DOHH2 (cell line): Measurements from ENCODE around the gene ACSL5.

ENCODE experiments used
- H3F3A ChIP-seq: fragments of 200-600 bp; sonication (generic), shearing (Covaris generic); 2 replicates; pipeline ENCODE4 v1.6.0; 2016; ENCODE audit warnings: antibody characterized with exemption, mild to moderate bottlenecking; ENCODE audit not compliant: control insufficient read depth, insufficient read depth
- H3K27ac ChIP-seq: fragments of 200-600 bp; sonication (generic); 2 replicates; pipeline ENCODE4 v1.5.1; 2014; ENCODE audit warnings: low read depth, mild to moderate bottlenecking, low read length, moderate library complexity
- H3K27me3 ChIP-seq: fragments of 200-600 bp; sonication (generic); 2 replicates; pipeline ENCODE4 v1.6.1; 2014; ENCODE audit warnings: mild to moderate bottlenecking, low read length, mixed read lengths; ENCODE audit not compliant: control insufficient read depth
- H3K36me3 ChIP-seq: fragments of 200-600 bp; sonication (generic); 2 replicates; pipeline ENCODE4 v1.6.1; 2014; ENCODE audit warnings: mild to moderate bottlenecking, low read length, moderate library complexity, mixed read lengths; ENCODE audit not compliant: control insufficient read depth
- H3K4me1 ChIP-seq: fragments of 200-600 bp; sonication (generic); 2 replicates; pipeline ENCODE4 v1.6.1; 2014; ENCODE audit warnings: mild to moderate bottlenecking, low read length, mixed read lengths; ENCODE audit not compliant: control insufficient read depth
- H3K4me2 ChIP-seq: fragments of 200-600 bp; sonication (generic); 2 replicates; pipeline ENCODE4 v1.6.0; 2014; ENCODE audit warnings: mild to moderate bottlenecking, low read length, moderate library complexity
- H3K4me3 ChIP-seq: fragments of 200-600 bp; sonication (generic); 2 replicates; pipeline ENCODE4 v1.5.1; 2014; ENCODE audit warnings: mild to moderate bottlenecking, low read length, mixed read lengths
- H3K79me2 ChIP-seq: fragments of 200-600 bp; sonication (generic); 2 replicates; pipeline ENCODE4 v1.6.1; 2014; ENCODE audit warnings: mild to moderate bottlenecking, low read length, mixed read lengths; ENCODE audit not compliant: control insufficient read depth
- H3K9me2 ChIP-seq: fragments of 200-600 bp; sonication (generic); replicated peaks from 2 replicates; pipeline ENCODE4 v1.6.1; 2014; ENCODE audit warnings: mild to moderate bottlenecking, low read length, mixed read lengths; ENCODE audit not compliant: control insufficient read depth
- H3K9me3 ChIP-seq: fragments of 200-600 bp; sonication (generic); 2 replicates; pipeline ENCODE4 v1.6.1; 2014; ENCODE audit warnings: antibody characterized with exemption, low read length, mixed read lengths; ENCODE audit not compliant: control insufficient read depth, insufficient read depth
- H4K20me1 ChIP-seq: fragments of 200-600 bp; sonication (generic); 2 replicates; pipeline ENCODE4 v1.6.0; 2014; ENCODE audit warnings: low read depth, mild to moderate bottlenecking, antibody characterized with exemption, low read length, moderate library complexity; ENCODE audit not compliant: control insufficient read depth, insufficient read depth
- EZH2phosphoT487 ChIP-seq: fragments of 200-600 bp; sonication (generic); IDR thresholded peaks from 2 replicates; pipeline ENCODE4 v1.6.1; 2017; ENCODE audit warnings: borderline replicate concordance, mild to moderate bottlenecking, antibody characterized with exemption, low read length, moderate library complexity, mixed read lengths
- TF ChIP-seq, protein P1 (sequence below): fragments of 200-600 bp; sonication (generic); IDR thresholded peaks from one replicate; pipeline ENCODE4 v1.5.1; 2014; ENCODE audit warnings: antibody characterized with exemption, mild to moderate bottlenecking, low read depth, low read length; ENCODE audit not compliant: poor library complexity, severe bottlenecking

Gene ACSL5

DNA sequence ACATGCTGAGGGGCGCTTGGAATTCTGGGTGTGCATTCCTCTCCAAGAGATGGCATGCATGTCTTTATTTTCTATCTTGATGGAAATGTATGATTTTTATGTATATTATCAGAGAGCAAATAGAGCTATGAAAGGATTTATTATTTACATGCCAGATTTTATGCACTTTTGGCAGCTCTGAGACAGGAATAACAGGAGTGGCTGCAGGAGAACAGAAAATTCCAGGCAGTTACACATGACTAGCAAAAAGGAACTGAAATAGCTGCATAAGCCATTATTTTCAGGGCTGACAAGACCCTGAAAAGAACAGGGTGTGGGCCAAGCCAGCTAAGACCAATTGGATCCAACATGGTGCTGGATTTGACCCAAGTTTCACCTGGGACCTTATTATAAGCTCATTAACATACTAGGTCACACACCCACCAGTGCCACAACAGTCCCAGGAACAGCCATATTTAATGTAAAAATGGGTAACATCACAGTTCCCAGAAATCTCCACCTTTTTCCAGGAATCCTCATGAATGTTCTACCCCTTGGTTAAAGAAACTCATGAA, 43.2 kb upstream of the ACSL5 start:
- no peak overlapping the region for H3K27ac ChIP-seq
- TF ChIP-seq, protein P1, sequence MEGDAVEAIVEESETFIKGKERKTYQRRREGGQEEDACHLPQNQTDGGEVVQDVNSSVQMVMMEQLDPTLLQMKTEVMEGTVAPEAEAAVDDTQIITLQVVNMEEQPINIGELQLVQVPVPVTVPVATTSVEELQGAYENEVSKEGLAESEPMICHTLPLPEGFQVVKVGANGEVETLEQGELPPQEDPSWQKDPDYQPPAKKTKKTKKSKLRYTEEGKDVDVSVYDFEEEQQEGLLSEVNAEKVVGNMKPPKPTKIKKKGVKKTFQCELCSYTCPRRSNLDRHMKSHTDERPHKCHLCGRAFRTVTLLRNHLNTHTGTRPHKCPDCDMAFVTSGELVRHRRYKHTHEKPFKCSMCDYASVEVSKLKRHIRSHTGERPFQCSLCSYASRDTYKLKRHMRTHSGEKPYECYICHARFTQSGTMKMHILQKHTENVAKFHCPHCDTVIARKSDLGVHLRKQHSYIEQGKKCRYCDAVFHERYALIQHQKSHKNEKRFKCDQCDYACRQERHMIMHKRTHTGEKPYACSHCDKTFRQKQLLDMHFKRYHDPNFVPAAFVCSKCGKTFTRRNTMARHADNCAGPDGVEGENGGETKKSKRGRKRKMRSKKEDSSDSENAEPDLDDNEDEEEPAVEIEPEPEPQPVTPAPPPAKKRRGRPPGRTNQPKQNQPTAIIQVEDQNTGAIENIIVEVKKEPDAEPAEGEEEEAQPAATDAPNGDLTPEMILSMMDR: no peak
- no peak for TF ChIP-seq EZH2phosphoT487
- no peaks in the 10 kb centered on the region for H3K4me1 ChIP-seq
- H3K4me2 ChIP-seq: no peak overlapping the region
- no peaks in the 10 kb centered on the region for H4K20me1 ChIP-seq
- no peaks in the 10 kb centered on the region for H3K9me2 ChIP-seq
- no peaks in the 10 kb centered on the region for H3K9me3 ChIP-seq
- H3K27me3 ChIP-seq: peaks cover 15% of the 10 kb centered on the region
- no peak overlapping the region for H3K4me3 ChIP-seq
- H3F3A ChIP-seq: no peaks in the 10 kb centered on the region
- no peaks in the 10 kb centered on the region for H3K79me2 ChIP-seq
- H3K36me3 ChIP-seq: no peaks in the 10 kb centered on the region

DNA sequence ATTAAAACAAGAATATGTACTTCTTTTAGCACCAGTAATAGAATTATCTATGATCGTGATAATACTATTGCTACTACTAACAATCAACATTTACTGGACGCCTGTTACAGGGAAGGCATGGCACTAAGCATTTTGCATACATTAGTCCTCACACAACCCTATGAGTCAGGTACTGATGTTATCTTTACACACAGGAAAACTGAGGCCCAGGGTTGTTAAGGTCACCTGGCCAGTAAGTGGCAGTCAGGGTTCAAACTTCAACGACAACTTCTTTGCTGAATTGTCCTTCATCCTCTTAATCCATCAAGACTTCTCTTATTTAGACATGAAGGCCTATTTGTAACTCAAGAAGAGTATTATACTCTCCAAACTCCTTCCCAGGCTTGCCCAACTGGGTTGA, 41.9 kb upstream of the ACSL5 start:
- Histone ChIP-seq H3K9me2 (no peaks in the 10 kb centered on the region), H3F3A (no peaks in the 10 kb centered on the region), H3K9me3 (no peaks in the 10 kb centered on the region), H3K4me1 (no peaks in the 10 kb centered on the region), H3K27ac (no peak overlapping the region), H3K79me2 (no peaks in the 10 kb centered on the region), H4K20me1 (no peaks in the 10 kb centered on the region), H3K4me2 (no peak overlapping the region), H3K4me3 (no peak overlapping the region), H3K36me3 (no peaks in the 10 kb centered on the region), H3K27me3 (peaks cover 18% of the 10 kb centered on the region)
- TF ChIP-seq, protein P1: no peak
- TF ChIP-seq EZH2phosphoT487: no peak

DNA sequence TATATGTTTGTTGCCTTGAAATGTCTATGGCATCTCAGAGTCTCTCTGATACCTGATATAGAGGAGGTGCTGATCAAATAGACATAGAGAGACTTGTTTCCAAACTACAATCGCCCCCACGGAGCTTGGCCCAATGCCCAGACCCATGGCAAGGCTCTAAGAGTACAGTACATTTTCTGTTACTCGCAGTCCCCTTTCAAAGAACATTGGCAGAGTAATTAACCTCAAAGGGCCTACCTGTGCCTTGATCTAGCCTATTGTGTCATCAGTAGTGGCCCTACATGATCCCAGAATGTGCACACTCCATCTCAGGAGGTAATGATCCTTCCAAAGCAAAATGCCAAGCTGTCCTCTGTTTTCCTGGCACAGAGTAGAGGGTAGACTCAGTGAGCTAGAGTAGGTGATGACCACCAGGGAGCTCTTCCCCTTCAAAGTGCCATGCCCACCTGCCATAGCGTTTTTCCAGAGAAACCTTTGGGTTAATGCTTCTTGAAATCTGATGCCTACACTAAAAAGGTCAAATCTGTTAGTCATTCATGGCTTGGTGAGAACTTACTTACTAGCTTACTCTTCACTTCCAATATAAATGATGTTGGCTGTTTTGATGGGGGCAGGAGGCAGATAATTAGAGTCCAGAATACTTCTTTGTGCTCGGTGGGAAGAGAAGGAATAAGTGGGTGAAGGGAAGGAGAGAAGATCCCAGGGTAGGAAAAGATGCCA, 41.2 kb upstream of the ACSL5 start:
- Histone ChIP-seq H3K9me3 (no peaks in the 10 kb centered on the region), H3K79me2 (no peaks in the 10 kb centered on the region), H3K4me2 (no peak overlapping the region), H3K4me1 (no peaks in the 10 kb centered on the region), H3K36me3 (no peaks in the 10 kb centered on the region), H4K20me1 (no peaks in the 10 kb centered on the region), H3K27me3 (peaks cover 14% of the 10 kb centered on the region), H3K9me2 (no peaks in the 10 kb centered on the region), H3K27ac (no peak overlapping the region), H3F3A (no peaks in the 10 kb centered on the region), H3K4me3 (no peak overlapping the region)
- no peak for TF ChIP-seq EZH2phosphoT487
- TF ChIP-seq, protein P1: no peak
